Activated effector memory CD4-positive, alpha-beta T cell treated with anti-CD3 and anti-CD28 coated beads, Interleukin-2, amount 50 U/mL, for 16 hours (primary cell): ENCODE measurements around the gene ZNF253.
"Not testable (repeated sequence)": the region's sequence is repeated elsewhere in the genome, so short reads cannot be mapped to it uniquely, and the experiment has no call there.

Experiments
- DNase-seq: peaks from one replicate; pipeline ENCODE4 v3.0.0-alpha.2; 2020

The ZNF253 gene

DNA sequence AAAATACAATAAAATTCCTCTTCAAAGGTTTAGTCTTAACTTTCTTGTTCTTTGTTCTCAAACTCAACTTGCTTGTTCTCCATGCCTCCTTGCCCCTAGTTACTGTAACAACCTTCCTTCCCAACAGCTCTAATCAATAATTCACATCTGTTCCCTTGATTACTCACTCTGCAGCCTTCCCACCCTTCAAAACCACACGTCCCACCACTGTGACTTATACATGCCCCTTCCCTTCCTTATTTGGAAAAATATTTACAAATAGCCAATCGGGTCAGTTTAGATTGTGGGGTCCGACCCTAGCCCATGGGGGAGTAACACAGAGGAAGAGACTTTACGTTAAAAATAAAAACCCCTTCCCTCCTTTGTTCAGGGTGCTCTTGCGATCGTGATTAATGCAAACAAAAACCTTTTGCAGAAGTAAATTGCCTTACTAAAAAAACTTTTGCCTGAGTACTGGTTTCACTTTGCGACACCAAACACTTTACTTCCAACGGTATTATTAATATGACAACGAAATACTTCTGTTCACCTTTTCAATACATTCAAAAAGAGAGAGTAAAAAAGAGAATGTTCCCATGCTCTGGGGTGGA is 34.6 kb downstream of the ZNF253 start:
- no peak for DNase-seq

DNA sequence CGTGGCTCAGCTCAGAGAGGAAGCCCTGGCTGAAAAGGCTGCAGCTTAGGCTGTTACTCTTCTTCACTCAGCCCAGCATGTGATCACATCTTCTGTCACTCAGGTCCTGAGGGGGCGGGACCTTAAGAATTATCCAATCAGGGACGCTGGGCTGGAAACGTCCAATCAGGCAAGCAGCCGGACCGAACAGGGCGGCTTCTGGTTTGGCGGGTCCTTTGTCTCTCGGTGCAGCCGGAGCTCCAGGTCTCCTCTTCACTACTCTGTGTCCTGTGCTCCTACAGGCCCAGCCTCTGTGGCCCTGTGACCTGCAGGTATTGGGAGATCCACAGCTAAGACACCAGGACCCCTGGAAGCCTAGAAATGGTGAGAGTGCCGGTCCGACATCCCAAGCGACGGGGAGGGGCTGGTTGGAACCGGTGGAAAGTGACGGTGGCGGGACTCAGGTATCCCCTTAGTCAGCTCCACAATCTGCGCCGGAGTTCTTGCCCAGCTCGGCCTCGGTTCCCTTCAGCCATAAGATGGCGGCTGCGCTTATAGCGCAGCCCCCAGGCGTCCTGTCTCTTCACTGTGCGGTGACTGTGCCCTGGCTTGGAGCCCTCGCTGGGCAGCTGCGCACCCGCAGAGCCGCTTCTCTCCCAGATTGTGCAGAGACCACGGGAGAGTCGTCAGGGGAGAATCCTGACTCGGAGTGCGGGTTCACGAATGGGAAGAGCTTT is 35.2 kb downstream of the ZNF253 start, which contains the start of gene ZNF93:
ZNF93 (plus strand) TSS at position 218 of the 716 bp plus-strand sequence; CDS start at position 361, 143 bp downstream.
- peak; percentile 95 for DNase-seq

GRCh38 chr19:19907551-19907950 is 41.9 kb downstream of the ZNF253 start:
- not testable (repeated sequence) for DNase-seq

- no peak for DNase-seq
Observed at GRCh38 chr19:19909654-19910053, 44.0 kb downstream of the ZNF253 start.

DNA sequence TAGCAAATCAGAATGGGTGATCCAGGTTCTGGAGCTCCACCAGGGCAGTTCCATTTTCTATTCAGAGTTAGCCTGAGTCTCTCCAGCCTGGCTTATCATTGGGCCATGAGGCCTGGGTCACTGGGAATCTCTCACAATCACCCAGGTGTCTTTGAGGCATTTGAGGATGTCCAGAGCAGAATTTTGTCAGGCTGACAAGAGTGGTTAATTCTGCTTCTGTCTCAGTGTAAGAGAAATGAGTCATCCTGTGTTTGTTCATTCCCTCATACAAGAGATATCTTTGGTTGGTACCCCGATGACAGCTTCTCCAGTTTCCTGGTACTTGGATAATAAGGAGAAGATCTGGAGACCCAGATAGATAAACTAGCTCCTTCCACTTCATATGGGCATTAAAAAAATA is 45.5 kb downstream of the ZNF253 start:
- DNase-seq = no peak

GRCh38 chr19:19914596-19914995 is 48.9 kb downstream of the ZNF253 start:
- DNase-seq = no peak

DNA sequence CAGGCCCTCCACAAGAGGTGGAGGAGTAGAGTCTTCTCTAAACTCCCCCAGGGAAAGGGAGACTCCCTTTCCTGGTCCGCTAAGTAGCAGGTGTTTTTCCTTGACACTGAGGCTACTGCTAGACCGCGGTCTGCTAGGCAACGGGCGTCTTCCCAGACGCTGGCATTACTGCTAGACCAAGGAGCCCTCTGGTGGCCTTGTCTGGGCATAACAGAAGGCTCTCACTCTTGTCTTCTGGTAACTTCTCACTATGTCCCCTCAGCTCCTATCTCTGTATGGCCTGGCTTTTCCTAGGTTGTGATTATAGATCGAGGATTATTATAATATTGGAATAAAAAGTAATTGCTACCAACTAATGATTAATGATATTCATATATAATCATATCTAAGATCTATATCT is 64.7 kb downstream of the ZNF253 start:
- peak; percentile 67 for DNase-seq

GRCh38 chr19:19933432-19934314 is 68.0 kb downstream of the ZNF253 start:
- DNase-seq = not testable (repeated sequence)

GRCh38 chr19:19937403-19937802 is 71.7 kb downstream of the ZNF253 start:
- DNase-seq = no peak

DNA sequence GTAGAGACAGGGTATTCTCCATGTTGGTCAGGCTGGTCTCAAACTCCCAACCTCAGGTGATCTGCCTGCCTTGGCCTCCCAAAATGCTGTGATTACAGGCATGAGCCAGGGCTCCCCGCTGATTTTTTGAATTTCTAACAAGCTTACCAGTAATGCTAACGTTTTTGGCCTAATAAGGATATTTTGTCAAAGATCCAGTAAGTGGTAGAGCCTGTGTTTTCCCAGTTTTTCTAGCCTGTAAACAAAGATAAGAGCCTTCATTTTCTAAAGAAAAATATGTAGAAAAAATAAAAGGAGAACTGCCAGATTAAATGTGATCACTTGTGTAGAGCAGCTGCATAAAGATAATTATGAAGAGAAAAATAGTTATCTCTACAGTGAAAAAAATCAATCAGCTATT is 72.8 kb downstream of the ZNF253 start:
- DNase-seq = no peak

DNA sequence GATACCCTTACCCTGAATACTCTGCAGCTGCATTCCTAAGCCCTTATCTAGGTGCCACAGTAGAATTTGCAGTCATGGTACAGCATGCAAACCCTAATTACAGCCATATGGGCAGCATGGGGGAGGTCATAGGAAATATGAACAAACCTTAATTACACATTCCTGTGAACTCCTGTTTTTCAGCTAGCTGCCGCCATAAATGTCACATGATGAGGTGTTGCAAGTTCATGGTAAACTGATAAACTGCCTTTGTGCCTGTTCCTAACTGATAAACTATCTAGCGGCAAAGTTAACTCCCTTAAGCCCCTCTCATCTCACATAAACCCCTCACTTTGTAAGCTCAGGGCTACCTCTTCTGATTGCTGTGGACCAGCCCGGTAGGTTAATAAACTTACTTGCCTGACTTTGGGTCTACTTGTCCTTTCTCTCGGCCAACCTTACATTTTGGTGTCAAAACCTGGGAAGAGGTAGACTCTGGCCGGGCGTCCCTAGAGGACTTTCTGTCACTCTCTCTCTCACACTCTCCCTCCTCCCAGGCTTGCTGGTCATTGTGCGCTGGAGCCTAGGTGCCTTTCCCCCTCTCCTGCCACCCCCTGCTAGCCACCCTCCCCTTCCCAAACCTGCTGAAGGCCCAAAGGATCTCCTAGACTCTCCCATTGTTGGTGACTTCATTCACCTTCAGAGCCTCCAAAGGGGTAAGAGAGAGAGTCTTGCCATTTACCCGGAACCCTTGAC is 78.3 kb downstream of the ZNF253 start:
- no peak for DNase-seq
